ENCODE data around the gene MTOR. TPM values are rescaled to one million over a fixed set of nuclear protein-coding genes. Genes with fewer than 3 reads are reported as not detected.

The MTOR gene
- total RNA-seq, 1 experiment from 2014 or later: 48.0 TPM

DNA sequence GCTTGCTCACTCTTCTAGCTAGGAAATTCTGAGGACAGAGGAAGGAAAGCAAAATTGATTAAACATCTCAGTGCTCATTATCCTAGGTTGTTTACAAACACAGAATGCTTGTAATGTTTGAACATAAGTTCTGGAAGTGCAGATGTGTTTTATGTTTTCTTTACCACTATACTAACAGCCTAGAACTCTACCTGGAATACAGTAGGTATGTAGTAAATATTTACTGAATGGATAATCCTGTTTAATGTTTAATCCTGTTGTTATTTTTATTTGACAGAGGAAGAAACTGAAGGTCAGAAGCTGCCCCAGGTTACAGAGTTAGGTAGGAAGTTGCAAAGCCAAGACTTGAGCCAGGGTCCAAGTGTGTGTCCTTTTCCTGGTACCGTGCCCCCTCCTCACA, 6.1 kb downstream of the MTOR start:
- peaks cover under 1% of the 10 kb centered on the region; the same call in 1 of the 2 replicates for H3K4me1 ChIP-seq (ENCODE audit: insufficient read depth, low read length)

DNA sequence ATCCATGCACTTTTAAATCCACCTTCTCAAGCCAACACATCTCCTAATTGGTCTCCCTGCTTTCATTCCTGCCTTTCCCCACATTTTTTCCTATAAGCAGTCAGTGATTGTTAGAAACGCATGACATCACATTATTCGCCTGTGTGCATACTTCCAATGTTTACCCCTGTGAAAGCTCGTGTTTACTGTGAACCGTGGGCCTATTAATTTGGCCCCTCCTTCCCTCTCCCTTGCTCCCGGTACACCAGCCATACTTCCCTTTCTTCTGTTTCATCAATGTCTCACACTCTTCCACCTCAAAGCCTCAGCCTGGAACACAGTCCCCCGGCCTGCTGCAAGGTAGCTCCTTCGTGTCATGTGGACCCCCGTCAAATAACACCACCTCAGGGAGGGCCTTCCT, 9.1 kb downstream of the MTOR start:
- POLR2A ChIA-PET (ENCODE audit: unreplicated experiment): no interaction called here
- H3K4me2 ChIP-seq (ENCODE audit: low read length): no peak overlapping the region
- no peak overlapping the region for H3K9ac ChIP-seq (ENCODE audit: low read length)
- no TSS peak for BruUV-seq (replicated peaks)
- no peak overlapping the region for H2AFZ ChIP-seq (ENCODE audit: low read length)
- H4K20me1 ChIP-seq (ENCODE audit: low read length): no peaks in the 10 kb centered on the region
- CTCF ChIA-PET: no interaction called here
- H3K4me1 ChIP-seq (ENCODE audit: insufficient read depth, low read length): no peaks in the 10 kb centered on the region
- TF ChIP-seq EZH2phosphoT487 (IDR thresholded peaks at IDR 0.05; ENCODE audit: borderline replicate concordance, low read length): no peak
- no peak overlapping the region for H3K27ac ChIP-seq (ENCODE audit: low read length)
- peaks cover 49% of the 10 kb centered on the region for H3K36me3 ChIP-seq (ENCODE audit: low read depth, low read length)
- intact Hi-C loops (cut with micrococcal nuclease): no loop called here
- H3K27me3 ChIP-seq (ENCODE audit: low read length): no peaks in the 10 kb centered on the region
- ATAC-seq: no peak
- no peaks in the 10 kb centered on the region for H3K9me3 ChIP-seq (ENCODE audit: low read length)
- H3F3A ChIP-seq (ENCODE audit: low read length, unreplicated experiment): no peaks in the 10 kb centered on the region
- H3K79me2 ChIP-seq (ENCODE audit: low read length): no peaks in the 10 kb centered on the region
- DNase-seq: no peak
- no peaks in the 10 kb centered on the region for H3K9me2 ChIP-seq (replicated peaks; ENCODE audit: low read length)
- no peak overlapping the region for H3K4me3 ChIP-seq (ENCODE audit: low read length)

More for the DNA sequence above, 6.1 kb downstream of the MTOR start:
- H3K9ac ChIP-seq (ENCODE audit: low read length): no peak overlapping the region
- H3K4me2 ChIP-seq (ENCODE audit: low read length): no peak overlapping the region
- BruUV-seq (replicated peaks): no TSS peak
- no peak overlapping the region for H3K4me3 ChIP-seq (ENCODE audit: low read length)
- H3K79me2 ChIP-seq (ENCODE audit: low read length): peaks cover 10% of the 10 kb centered on the region
- no peaks in the 10 kb centered on the region for H3K9me2 ChIP-seq (replicated peaks; ENCODE audit: low read length)
- ChIA-PET POLR2A (ENCODE audit: unreplicated experiment) (no interaction called here), CTCF (no interaction called here)
- intact Hi-C loops (cut with micrococcal nuclease): no loop called here
- H3F3A ChIP-seq (ENCODE audit: low read length, unreplicated experiment): no peaks in the 10 kb centered on the region
- no peak overlapping the region for H3K27ac ChIP-seq (ENCODE audit: low read length)
- no peak for DNase-seq
- H3K27me3 ChIP-seq (ENCODE audit: low read length): no peaks in the 10 kb centered on the region
- TF ChIP-seq, protein P1, sequence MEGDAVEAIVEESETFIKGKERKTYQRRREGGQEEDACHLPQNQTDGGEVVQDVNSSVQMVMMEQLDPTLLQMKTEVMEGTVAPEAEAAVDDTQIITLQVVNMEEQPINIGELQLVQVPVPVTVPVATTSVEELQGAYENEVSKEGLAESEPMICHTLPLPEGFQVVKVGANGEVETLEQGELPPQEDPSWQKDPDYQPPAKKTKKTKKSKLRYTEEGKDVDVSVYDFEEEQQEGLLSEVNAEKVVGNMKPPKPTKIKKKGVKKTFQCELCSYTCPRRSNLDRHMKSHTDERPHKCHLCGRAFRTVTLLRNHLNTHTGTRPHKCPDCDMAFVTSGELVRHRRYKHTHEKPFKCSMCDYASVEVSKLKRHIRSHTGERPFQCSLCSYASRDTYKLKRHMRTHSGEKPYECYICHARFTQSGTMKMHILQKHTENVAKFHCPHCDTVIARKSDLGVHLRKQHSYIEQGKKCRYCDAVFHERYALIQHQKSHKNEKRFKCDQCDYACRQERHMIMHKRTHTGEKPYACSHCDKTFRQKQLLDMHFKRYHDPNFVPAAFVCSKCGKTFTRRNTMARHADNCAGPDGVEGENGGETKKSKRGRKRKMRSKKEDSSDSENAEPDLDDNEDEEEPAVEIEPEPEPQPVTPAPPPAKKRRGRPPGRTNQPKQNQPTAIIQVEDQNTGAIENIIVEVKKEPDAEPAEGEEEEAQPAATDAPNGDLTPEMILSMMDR (conservative IDR thresholded peaks at IDR 0.05; ENCODE audit: low read depth, low read length): no peak
- no peak for TF ChIP-seq EZH2phosphoT487 (IDR thresholded peaks at IDR 0.05; ENCODE audit: borderline replicate concordance, low read length)
- H4K20me1 ChIP-seq (ENCODE audit: low read length): no peaks in the 10 kb centered on the region
- peaks cover 57% of the 10 kb centered on the region for H3K36me3 ChIP-seq (ENCODE audit: low read depth, low read length)
- H2AFZ ChIP-seq (ENCODE audit: low read length): no peak overlapping the region
- H3K9me3 ChIP-seq (ENCODE audit: low read length): no peaks in the 10 kb centered on the region
- no peak for ATAC-seq

DNA sequence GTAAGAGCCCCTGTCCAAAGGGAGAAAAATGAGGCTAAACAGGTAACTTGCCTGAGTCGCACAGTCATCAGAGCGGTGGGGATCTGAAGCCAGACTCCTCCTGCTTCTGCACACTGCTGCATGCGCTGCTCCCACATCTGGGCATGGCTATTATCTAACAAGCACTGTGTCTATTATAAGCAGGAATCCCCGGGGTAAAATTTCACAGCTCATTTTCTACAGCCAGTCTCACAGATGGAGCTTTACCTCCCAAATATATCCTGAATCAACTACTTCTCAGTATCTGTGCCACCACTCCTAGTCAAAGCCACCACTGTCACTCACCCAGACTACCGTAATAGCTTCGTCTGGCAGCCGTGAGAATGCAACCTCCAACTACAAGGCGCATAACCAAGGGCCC, 9.8 kb downstream of the MTOR start:
- CTCF ChIA-PET: interaction anchor here (0.6 kb wide), 2 partner anchors 277 to 1991 kb away, joined by 3 to 6 read pairs; no protein-coding TSS in a partner anchor
- Histone ChIP-seq H3K4me2 (ENCODE audit: low read length) (no peak overlapping the region), H3K4me1 (ENCODE audit: insufficient read depth, low read length) (no peaks in the 10 kb centered on the region), H3K9me2 (replicated peaks; ENCODE audit: low read length) (no peaks in the 10 kb centered on the region), H3F3A (ENCODE audit: low read length, unreplicated experiment) (no peaks in the 10 kb centered on the region), H3K9ac (ENCODE audit: low read length) (no peak overlapping the region), H3K27me3 (ENCODE audit: low read length) (no peaks in the 10 kb centered on the region), H2AFZ (ENCODE audit: low read length) (no peak overlapping the region), H3K27ac (ENCODE audit: low read length) (no peak overlapping the region), H3K79me2 (ENCODE audit: low read length) (no peaks in the 10 kb centered on the region), H3K4me3 (ENCODE audit: low read length) (no peak overlapping the region), H3K9me3 (ENCODE audit: low read length) (no peaks in the 10 kb centered on the region), H3K36me3 (ENCODE audit: low read depth, low read length) (peaks cover 45% of the 10 kb centered on the region), H4K20me1 (ENCODE audit: low read length) (no peaks in the 10 kb centered on the region)
- ATAC-seq: no peak
- DNase-seq: no peak
- TF ChIP-seq EZH2phosphoT487 (IDR thresholded peaks at IDR 0.05; ENCODE audit: borderline replicate concordance, low read length) (no peak), EZH2 (IDR thresholded peaks at IDR 0.05; ENCODE audit: low read length, unreplicated experiment) (no peak)
- TF ChIP-seq, protein P1 (conservative IDR thresholded peaks at IDR 0.05; ENCODE audit: low read depth, low read length): no peak
- BruUV-seq (replicated peaks): no TSS peak
- POLR2A ChIA-PET (ENCODE audit: unreplicated experiment): no interaction called here
- intact Hi-C loops (cut with micrococcal nuclease): no loop called here
